ENCODE measurements around the gene PPARG. TPM values are rescaled to one million over a fixed set of nuclear protein-coding genes. Genes with fewer than 3 reads are reported as not detected.

The PPARG gene
- total RNA-seq (2016; rRNA removed; fragmentation: Illumina TruSeq; extraction: Trizol) = 13.9 and 14.4 TPM in 2 replicates
- 46.6 and 50.3 TPM in 2 replicates for total RNA-seq (2016; cell fraction: cytosol; rRNA removed; fragmentation: Illumina TruSeq; extraction: Trizol; ENCODE audit: low read depth)
- total RNA-seq (2016; cell fraction: insoluble cytoplasmic fraction; rRNA removed; fragmentation: Illumina TruSeq; extraction: Trizol) = 12.2 and 12.9 TPM in 2 replicates
- total RNA-seq (2016; cell fraction: membrane; rRNA removed; fragmentation: Illumina TruSeq; extraction: Trizol) = 42.4 and 46.0 TPM in 2 replicates
- 9.1 and 11.2 TPM in 2 replicates for total RNA-seq (2016; cell fraction: nucleus; rRNA removed; fragmentation: Illumina TruSeq; extraction: Trizol)
- polyA plus RNA-seq (2011; rRNA removed) = 57.4 and 58.3 TPM in 2 replicates
- 39.7 and 54.9 TPM in 2 replicates for polyA plus RNA-seq (2011; cell fraction: cytosol; rRNA removed)
- 20.9 and 23.5 TPM in 2 replicates for polyA plus RNA-seq (2011; cell fraction: nucleus; rRNA removed)
- 46.8 and 53.5 TPM in 2 replicates for polyA plus RNA-seq (2012)
- 43.6 and 44.8 TPM in 2 replicates for polyA plus RNA-seq (2016; cell fraction: cytosol; fragmentation: Illumina TruSeq; extraction: Trizol; ENCODE audit: low read depth)
- 14.1 and 15.7 TPM in 2 replicates for polyA plus RNA-seq (2016; cell fraction: insoluble cytoplasmic fraction; fragmentation: Illumina TruSeq; extraction: Trizol; ENCODE audit: low read depth)
- 44.6 and 47.3 TPM in 2 replicates for polyA plus RNA-seq (2016; cell fraction: membrane; fragmentation: Illumina TruSeq; extraction: Trizol; ENCODE audit: low read depth)
- polyA plus RNA-seq (2016; cell fraction: nucleus; fragmentation: Illumina TruSeq; extraction: Trizol; ENCODE audit: insufficient read depth, low read depth) = 10.1 and 12.7 TPM in 2 replicates
- 77.5 and 86.5 TPM in 2 replicates for polyA minus RNA-seq (2011; rRNA and poly(A)+ RNA removed; ENCODE audit: low replicate concordance)
- polyA minus RNA-seq (2011; cell fraction: cytosol; rRNA and poly(A)+ RNA removed) = 38.8 and 51.7 TPM in 2 replicates
- polyA minus RNA-seq (2011; cell fraction: nucleus; rRNA and poly(A)+ RNA removed) = 98.1 and 113 TPM in 2 replicates
- Bru-seq, nascent RNA = percentile 78 among the genes with signal in this experiment
- percentile 62 among the genes with signal in this experiment for BruChase-seq, experiment 1, labeled RNA remaining after a 6-hour chase
- percentile 75 among the genes with signal in this experiment for BruChase-seq, experiment 2, labeled RNA remaining after a 2-hour chase
- long read RNA-seq, experiment 1, transcript PPARG-202 (8 exons, 1,870 nt) = major isoform, 11 of 29 reads
- long read RNA-seq, experiment 1, transcript PPARG-207 (7 exons, 1,722 nt) = minor isoform, 5 of 29 reads
- long read RNA-seq, experiment 1, partial matches to known transcripts = 7 of 29 reads
- long read RNA-seq, experiment 1, other reads (novel, unspliced or antisense) = 2 of 29 reads
- long read RNA-seq, experiment 2, transcript PPARG-202 (8 exons, 1,870 nt) = major isoform, 20 of 44 reads
- long read RNA-seq, experiment 2, transcript PPARG-207 (7 exons, 1,722 nt) = minor isoform, 6 of 44 reads
- long read RNA-seq, experiment 2, partial matches to known transcripts = 5 of 44 reads
- long read RNA-seq, experiment 2, other reads (novel, unspliced or antisense) = 8 of 44 reads

- intact Hi-C loops (cut with micrococcal nuclease; ENCODE audit: unreplicated experiment) = loop anchor here (5.0 kb wide), 2 partner anchors 119 to 194 kb away; partner anchors contain the start of gene TSEN2
- TF ChIP-seq KLF15 (CRISPR knock-in tag; IDR thresholded peaks at IDR 0.05; ENCODE audit: borderline replicate concordance) = no peak
- TF ChIP-seq ZNF530 (CRISPR knock-in tag; IDR thresholded peaks at IDR 0.05; ENCODE audit: low read depth) = no peak
- no peak for TF ChIP-seq NCOR1 (IDR thresholded peaks at IDR 0.05; ENCODE audit: borderline replicate concordance, low read length)
- TF ChIP-seq ZNF580 (CRISPR knock-in tag; IDR thresholded peaks at IDR 0.05; ENCODE audit: borderline replicate concordance, low read depth) = peak; percentile 26; the same call in 1 of the 2 replicates
- no peak for TF ChIP-seq ZNF10 (CRISPR knock-in tag; IDR thresholded peaks at IDR 0.05; ENCODE audit: borderline replicate concordance, low read depth)
- 0 out of 2 replicates have a peak, but pooled peaks have one; percentile 40 for TF ChIP-seq ZNF292 (CRISPR knock-in tag; IDR thresholded peaks at IDR 0.05; ENCODE audit: borderline replicate concordance, low read depth)
- TF ChIP-seq ZBTB7A (CRISPR knock-in tag; IDR thresholded peaks at IDR 0.05) = no peak; the same call in 1 of the 2 replicates
- no peak for TF ChIP-seq DDIT3 (CRISPR knock-in tag; IDR thresholded peaks at IDR 0.05)
- TF ChIP-seq SNAI1 (CRISPR knock-in tag; IDR thresholded peaks at IDR 0.05; ENCODE audit: borderline replicate concordance) = 0 out of 2 replicates have a peak, but pooled peaks have one; percentile 22
- TF ChIP-seq CBX5 (CRISPR knock-in tag; IDR thresholded peaks at IDR 0.05; ENCODE audit: borderline replicate concordance) = no peak
- no peak for TF ChIP-seq ZNF816 (CRISPR knock-in tag; IDR thresholded peaks at IDR 0.05; ENCODE audit: borderline replicate concordance)
- TF ChIP-seq MED1 (CRISPR knock-in tag; IDR thresholded peaks at IDR 0.05) = no peak
- TF ChIP-seq ZNF484 (CRISPR knock-in tag; IDR thresholded peaks at IDR 0.05; ENCODE audit: borderline replicate concordance, low read depth) = no peak
- TF ChIP-seq REPIN1 (CRISPR knock-in tag; IDR thresholded peaks at IDR 0.05; ENCODE audit: borderline replicate concordance, low read depth) = peak; percentile 18; the same call in 1 of the 2 replicates
- TF ChIP-seq ZNF740 (CRISPR knock-in tag; IDR thresholded peaks at IDR 0.05) = no peak
Measured at GRCh38 chr3:12288182-12289129, at the start of gene PPARG. Gene PPARG (plus strand): TSS chr3:12289070. CDS start chr3:12379712, 90,642 bp downstream.

More at GRCh38 chr3:12288182-12289129, at the start of gene PPARG:
- CTCF ChIA-PET (ENCODE audit: low intra/inter-chr PET ratio, low total read pairs) = interaction anchor here (0.8 kb wide), 1 partner anchor 191 kb away, joined by 3 read pairs; no protein-coding TSS in a partner anchor
- FAIRE-seq (peak; percentile 4), DNase-seq (ENCODE audit: low spot score) (peak; percentile 54), ATAC-seq (peak; percentile 79)
- peaks cover 31% of the 10 kb centered on the region for H3K4me1 ChIP-seq (ENCODE audit: insufficient read depth, low read length)
- H3K79me2 ChIP-seq (ENCODE audit: insufficient read depth, low read length) = peaks cover 47% of the 10 kb centered on the region
- H3K9ac ChIP-seq (ENCODE audit: insufficient read depth, low read depth, low read length) = peak within 1 kb of the TSS; percentile 86
- no peaks in the 10 kb centered on the region for H4K20me1 ChIP-seq (ENCODE audit: insufficient read depth, low read length)
- peak within 1 kb of the TSS; percentile 80 for H3K27ac ChIP-seq (ENCODE audit: extremely low read length, insufficient read depth, low read length)
- H3K9me3 ChIP-seq (ENCODE audit: low read length) = no peaks in the 10 kb centered on the region
- in situ Hi-C loops (cut with HindIII; ENCODE audit: extremely low pct_ligation_motif_present, low pct_unique_long_range_greater_than_20kb) = loop anchor here (5.0 kb wide), 1 partner anchor 194 kb away; the partner anchor contains the start of gene TSEN2
- TSS peak; percentile 66 for BruUV-seq (replicated peaks)
- WGBS (ENCODE audit: low lambda C conversion rate) = 1% methylated on average over 9 of the region's 87 CpGs
- no peak within 1 kb of the TSS for H2AFZ ChIP-seq (ENCODE audit: low read length)
- peak within 1 kb of the TSS; percentile 68 to 97 (median 90) for H3K4me3 ChIP-seq (replicated peaks in 1 of 3; ENCODE audit: insufficient read depth in 1 of 3, low read depth in 2 of 3, low read length in 3 of 3)
- H3K36me3 ChIP-seq (replicated peaks in 1 of 2; ENCODE audit: control insufficient read depth in 1 of 2, insufficient read depth in 2 of 2, low read length in 2 of 2) = no peaks in the 10 kb centered on the region
- no peaks in the 10 kb centered on the region; a peak in 1 of 5 replicates for H3K27me3 ChIP-seq (ENCODE audit: control insufficient read depth in 1 of 2, insufficient read depth in 2 of 2, low read length in 2 of 2)
- POLR2A ChIA-PET = interaction anchor here (1.0 to 2.0 kb wide), 4 partner anchors 118 to 191 kb away, joined by 3 to 11 read pairs (median 5); no protein-coding TSS in a partner anchor
- H3K4me2 ChIP-seq (ENCODE audit: low read depth, low read length) = peak within 1 kb of the TSS; percentile 72

Measured in HepG2 (cell line).